ENCODE measurements around the gene JMJD4.

Gene JMJD4

GRCh38 chr1:227762231-227762911 lies 27.3 kb upstream of the JMJD4 start:
- H3K36me3 Mint-ChIP-seq: peaks cover 4% of the 10 kb centered on the region
- peak overlapping the region; percentile 47 for H3K4me3 Mint-ChIP-seq
- no peaks in the 10 kb centered on the region for H3K9me3 Mint-ChIP-seq (ENCODE audit: low read depth)
- peak overlapping the region; percentile 28 for H3K27ac Mint-ChIP-seq
- H3K4me1 Mint-ChIP-seq (ENCODE audit: low read depth): peaks cover 68% of the 10 kb centered on the region
- H3K27me3 Mint-ChIP-seq: no peaks in the 10 kb centered on the region

GRCh38 chr1:227761621-227762230 lies 26.6 kb upstream of the JMJD4 start:
- H3K27me3 Mint-ChIP-seq: no peaks in the 10 kb centered on the region
- no peak overlapping the region for H3K27ac Mint-ChIP-seq
- no peaks in the 10 kb centered on the region for H3K9me3 Mint-ChIP-seq (ENCODE audit: low read depth)
- peaks cover 64% of the 10 kb centered on the region for H3K4me1 Mint-ChIP-seq (ENCODE audit: low read depth)
- peaks cover 4% of the 10 kb centered on the region for H3K36me3 Mint-ChIP-seq
- no peak overlapping the region for H3K4me3 Mint-ChIP-seq

- H3K36me3 Mint-ChIP-seq: peaks cover 4% of the 10 kb centered on the region
- H3K27ac Mint-ChIP-seq: no peak overlapping the region
- H3K27me3 Mint-ChIP-seq: no peaks in the 10 kb centered on the region
- no peaks in the 10 kb centered on the region for H3K9me3 Mint-ChIP-seq (ENCODE audit: low read depth)
- no peak overlapping the region for H3K4me3 Mint-ChIP-seq
- peaks cover 54% of the 10 kb centered on the region for H3K4me1 Mint-ChIP-seq (ENCODE audit: low read depth)
Observed at GRCh38 chr1:227760377-227760776, 25.3 kb upstream of the JMJD4 start.

- Mint-ChIP-seq H3K27ac (no peak overlapping the region), H3K4me1 (ENCODE audit: low read depth) (peaks cover 46% of the 10 kb centered on the region), H3K27me3 (no peaks in the 10 kb centered on the region), H3K36me3 (peaks cover 4% of the 10 kb centered on the region), H3K9me3 (ENCODE audit: low read depth) (no peaks in the 10 kb centered on the region), H3K4me3 (no peak overlapping the region)
Observed at GRCh38 chr1:227759341-227760300, 24.5 kb upstream of the JMJD4 start.

GRCh38 chr1:227758366-227758765 lies 23.3 kb upstream of the JMJD4 start:
- no peaks in the 10 kb centered on the region for H3K9me3 Mint-ChIP-seq (ENCODE audit: low read depth)
- peaks cover 2% of the 10 kb centered on the region for H3K36me3 Mint-ChIP-seq
- peaks cover 39% of the 10 kb centered on the region for H3K4me1 Mint-ChIP-seq (ENCODE audit: low read depth)
- no peak overlapping the region for H3K4me3 Mint-ChIP-seq
- H3K27me3 Mint-ChIP-seq: no peaks in the 10 kb centered on the region
- no peak overlapping the region for H3K27ac Mint-ChIP-seq

GRCh38 chr1:227757781-227758180 lies 22.7 kb upstream of the JMJD4 start:
- Mint-ChIP-seq H3K36me3 (peaks cover 2% of the 10 kb centered on the region), H3K4me3 (no peak overlapping the region), H3K27ac (no peak overlapping the region), H3K9me3 (ENCODE audit: low read depth) (no peaks in the 10 kb centered on the region), H3K4me1 (ENCODE audit: low read depth) (peaks cover 33% of the 10 kb centered on the region), H3K27me3 (no peaks in the 10 kb centered on the region)

- Mint-ChIP-seq H3K27ac (no peak overlapping the region), H3K9me3 (ENCODE audit: low read depth) (no peaks in the 10 kb centered on the region), H3K4me1 (ENCODE audit: low read depth) (peaks cover 21% of the 10 kb centered on the region), H3K27me3 (no peaks in the 10 kb centered on the region), H3K4me3 (no peak overlapping the region), H3K36me3 (peaks cover 2% of the 10 kb centered on the region)
Observed at GRCh38 chr1:227756172-227756959, 21.3 kb upstream of the JMJD4 start.

GRCh38 chr1:227754958-227755357 lies 19.9 kb upstream of the JMJD4 start:
- H3K27ac Mint-ChIP-seq: no peak overlapping the region
- no peak overlapping the region for H3K4me3 Mint-ChIP-seq
- H3K27me3 Mint-ChIP-seq: no peaks in the 10 kb centered on the region
- no peaks in the 10 kb centered on the region for H3K36me3 Mint-ChIP-seq
- H3K4me1 Mint-ChIP-seq (ENCODE audit: low read depth): peaks cover 13% of the 10 kb centered on the region
- H3K9me3 Mint-ChIP-seq (ENCODE audit: low read depth): no peaks in the 10 kb centered on the region

- Mint-ChIP-seq H3K36me3 (peaks cover 3% of the 10 kb centered on the region), H3K9me3 (ENCODE audit: low read depth) (no peaks in the 10 kb centered on the region), H3K27me3 (no peaks in the 10 kb centered on the region), H3K4me3 (no peak overlapping the region), H3K27ac (no peak overlapping the region), H3K4me1 (ENCODE audit: low read depth) (peaks cover 13% of the 10 kb centered on the region)
Observed at GRCh38 chr1:227753999-227754711, 19.1 kb upstream of the JMJD4 start.

- H3K36me3 Mint-ChIP-seq: peaks cover 6% of the 10 kb centered on the region
- H3K4me1 Mint-ChIP-seq (ENCODE audit: low read depth): peaks cover 16% of the 10 kb centered on the region
- H3K27ac Mint-ChIP-seq: no peak overlapping the region
- H3K9me3 Mint-ChIP-seq (ENCODE audit: low read depth): no peaks in the 10 kb centered on the region
- no peak overlapping the region for H3K4me3 Mint-ChIP-seq
- no peaks in the 10 kb centered on the region for H3K27me3 Mint-ChIP-seq
Observed at GRCh38 chr1:227749916-227750710, 15.0 kb upstream of the JMJD4 start.

- no peak overlapping the region for H3K4me3 Mint-ChIP-seq
- peaks cover 6% of the 10 kb centered on the region for H3K36me3 Mint-ChIP-seq
- H3K4me1 Mint-ChIP-seq (ENCODE audit: low read depth): peaks cover 21% of the 10 kb centered on the region
- no peaks in the 10 kb centered on the region for H3K27me3 Mint-ChIP-seq
- no peaks in the 10 kb centered on the region for H3K9me3 Mint-ChIP-seq (ENCODE audit: low read depth)
- H3K27ac Mint-ChIP-seq: no peak overlapping the region
Observed at GRCh38 chr1:227749225-227749624, 14.1 kb upstream of the JMJD4 start.

GRCh38 chr1:227748496-227749182 lies 13.5 kb upstream of the JMJD4 start:
- no peaks in the 10 kb centered on the region for H3K27me3 Mint-ChIP-seq
- no peak overlapping the region for H3K4me3 Mint-ChIP-seq
- no peaks in the 10 kb centered on the region for H3K9me3 Mint-ChIP-seq (ENCODE audit: low read depth)
- peaks cover 27% of the 10 kb centered on the region for H3K4me1 Mint-ChIP-seq (ENCODE audit: low read depth)
- peaks cover 6% of the 10 kb centered on the region for H3K36me3 Mint-ChIP-seq
- H3K27ac Mint-ChIP-seq: no peak overlapping the region

- Mint-ChIP-seq H3K36me3 (peaks cover 6% of the 10 kb centered on the region), H3K27ac (no peak overlapping the region)
Observed at GRCh38 chr1:227747948-227748495, 12.9 kb upstream of the JMJD4 start.

More at GRCh38 chr1:227747948-227748495, 12.9 kb upstream of the JMJD4 start:
- Mint-ChIP-seq H3K27me3 (no peaks in the 10 kb centered on the region), H3K9me3 (ENCODE audit: low read depth) (no peaks in the 10 kb centered on the region), H3K4me3 (no peak overlapping the region), H3K4me1 (ENCODE audit: low read depth) (peaks cover 28% of the 10 kb centered on the region)
